B cell (primary cell): ENCODE results near the gene KRTAP2-4.

Source experiments
- EZH2 ChIP-seq: IDR thresholded peaks from 2 replicates; pipeline ENCODE4 v1.6.1; 2012; ENCODE audit warnings: borderline replicate concordance, low read depth, mild to moderate bottlenecking, moderate library complexity, low read length; ENCODE audit not compliant: insufficient read depth, poor library complexity, severe bottlenecking
- TF ChIP-seq, protein P1 (sequence below): fragments of 200-600 bp; IDR thresholded peaks from one replicate; pipeline ENCODE4 v1.8.0; 2022; ENCODE audit warnings: antibody characterized with exemption, mild to moderate bottlenecking

DNA sequence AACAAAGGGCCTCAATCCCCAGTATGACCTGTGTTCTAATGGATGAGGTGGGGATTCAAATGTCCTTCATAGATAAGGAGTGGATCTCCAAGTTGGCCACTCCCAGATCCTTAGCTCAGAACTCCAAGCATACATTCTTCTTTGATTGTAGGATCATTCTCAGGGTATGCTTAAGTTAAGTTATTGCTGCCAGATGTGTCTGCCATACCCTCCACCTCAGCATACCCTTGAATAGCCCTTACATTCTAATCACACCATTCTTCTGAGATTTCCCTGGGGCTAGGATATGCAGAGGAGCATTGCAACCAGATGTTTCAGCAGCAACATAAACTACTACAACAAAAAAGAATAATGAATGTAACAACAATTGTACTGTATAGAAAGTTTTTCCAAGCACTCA is 1.6 kb upstream of the KRTAP2-4 start:
- TF ChIP-seq, protein P1, sequence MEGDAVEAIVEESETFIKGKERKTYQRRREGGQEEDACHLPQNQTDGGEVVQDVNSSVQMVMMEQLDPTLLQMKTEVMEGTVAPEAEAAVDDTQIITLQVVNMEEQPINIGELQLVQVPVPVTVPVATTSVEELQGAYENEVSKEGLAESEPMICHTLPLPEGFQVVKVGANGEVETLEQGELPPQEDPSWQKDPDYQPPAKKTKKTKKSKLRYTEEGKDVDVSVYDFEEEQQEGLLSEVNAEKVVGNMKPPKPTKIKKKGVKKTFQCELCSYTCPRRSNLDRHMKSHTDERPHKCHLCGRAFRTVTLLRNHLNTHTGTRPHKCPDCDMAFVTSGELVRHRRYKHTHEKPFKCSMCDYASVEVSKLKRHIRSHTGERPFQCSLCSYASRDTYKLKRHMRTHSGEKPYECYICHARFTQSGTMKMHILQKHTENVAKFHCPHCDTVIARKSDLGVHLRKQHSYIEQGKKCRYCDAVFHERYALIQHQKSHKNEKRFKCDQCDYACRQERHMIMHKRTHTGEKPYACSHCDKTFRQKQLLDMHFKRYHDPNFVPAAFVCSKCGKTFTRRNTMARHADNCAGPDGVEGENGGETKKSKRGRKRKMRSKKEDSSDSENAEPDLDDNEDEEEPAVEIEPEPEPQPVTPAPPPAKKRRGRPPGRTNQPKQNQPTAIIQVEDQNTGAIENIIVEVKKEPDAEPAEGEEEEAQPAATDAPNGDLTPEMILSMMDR = no peak
- TF ChIP-seq EZH2 = no peak
